Neural cell (in vitro differentiated cells): ENCODE results near the gene CLK3. TPM values are rescaled to one million over a fixed set of nuclear protein-coding genes. Genes with fewer than 3 reads are reported as not detected.

Source experiments
- H2AFZ ChIP-seq: fragments of 200-600, 300-800 bp; sonication (generic), shearing (Covaris generic); 2 replicates; pipeline ENCODE4 v1.6.0; 2014; ENCODE audit warnings: low read depth, mild to moderate bottlenecking, antibody characterized with exemption, low read length, moderate library complexity
- H3F3A ChIP-seq: fragments of 200-600 bp; shearing (Covaris generic); 2 replicates; pipeline ENCODE4 v1.6.1; 2016; ENCODE audit warnings: mild to moderate bottlenecking, moderate library complexity, mixed read lengths, antibody characterized with exemption, low read length; ENCODE audit not compliant: insufficient read depth, poor library complexity, severe bottlenecking
- H3K27ac ChIP-seq: fragments of 200-600, 300-800 bp; sonication (generic), shearing (Covaris generic); 2 replicates; pipeline ENCODE4 v1.5.1; 2014; ENCODE audit warnings: mild to moderate bottlenecking, low read length, moderate library complexity
- H3K27me3 ChIP-seq: fragments of 300-800, 200-600 bp; sonication (generic), shearing (Covaris generic); 2 replicates; pipeline ENCODE4 v1.6.0; 2014; ENCODE audit warnings: mild to moderate bottlenecking, low read depth, low read length, moderate library complexity; ENCODE audit not compliant: insufficient read depth
- H3K36me3 ChIP-seq: fragments of 300-800, 200-600 bp; sonication (generic), shearing (Covaris generic); 2 replicates; pipeline ENCODE4 v1.5.1; 2014; ENCODE audit warnings: mild to moderate bottlenecking, antibody characterized with exemption, low read length, moderate library complexity; ENCODE audit not compliant: insufficient read depth
- H3K4me2 ChIP-seq: fragments of 300-800, 200-600 bp; sonication (generic), shearing (Covaris generic); 2 replicates; pipeline ENCODE4 v1.6.0; 2014; ENCODE audit warnings: mild to moderate bottlenecking, low read length
- H3K4me3 ChIP-seq: fragments of 300-800, 200-600 bp; sonication (generic), shearing (Covaris generic); 2 replicates; pipeline ENCODE4 v1.5.1; 2014; ENCODE audit warnings: mild to moderate bottlenecking, low read length, moderate library complexity
- H3K79me2 ChIP-seq: fragments of 200-600 bp; shearing (Covaris generic); replicated peaks from 2 replicates; pipeline ENCODE4 v1.6.0; 2014; ENCODE audit warnings: mild to moderate bottlenecking, low read length, moderate library complexity; ENCODE audit not compliant: insufficient read depth
- H3K9ac ChIP-seq: fragments of 300-800, 200-600 bp; sonication (generic), shearing (Covaris generic); 2 replicates; pipeline ENCODE4 v1.6.1; 2016; ENCODE audit warnings: mild to moderate bottlenecking, low read length, mixed read lengths
- H3K9me2 ChIP-seq: fragments of 200-600 bp; shearing (Covaris generic); 2 replicates; pipeline ENCODE4 v1.6.1; 2016; ENCODE audit warnings: mild to moderate bottlenecking, low read length, mixed read lengths; ENCODE audit not compliant: insufficient read depth
- H3K9me3 ChIP-seq: fragments of 200-600, 300-800 bp; sonication (generic), shearing (Covaris generic); 2 replicates; pipeline ENCODE4 v1.6.1; 2016; ENCODE audit warnings: mild to moderate bottlenecking, mixed run types, low read length, moderate library complexity, mixed read lengths
- H4K20me1 ChIP-seq: fragments of 200-600 bp; shearing (Covaris generic); 2 replicates; pipeline ENCODE4 v1.6.1; 2016; ENCODE audit warnings: mild to moderate bottlenecking, mixed run types; ENCODE audit not compliant: insufficient read depth
- EP300 ChIP-seq: fragments of 450-650 bp; conservative IDR thresholded peaks from 2 replicates; pipeline ENCODE4 v1.6.1; 2014; ENCODE audit warnings: antibody characterized with exemption, mild to moderate bottlenecking, moderate library complexity; ENCODE audit not compliant: poor library complexity, severe bottlenecking
- EZH2 ChIP-seq: fragments of 200-600, 300-800 bp; shearing (Covaris generic), sonication (generic); IDR thresholded peaks from 2 replicates; pipeline ENCODE4 v1.6.1; 2014; ENCODE audit warnings: antibody characterized with exemption, low read length, borderline replicate concordance, mild to moderate bottlenecking; ENCODE audit not compliant: insufficient read depth, poor library complexity, severe bottlenecking
- MXI1 ChIP-seq: fragments of 450-650 bp; conservative IDR thresholded peaks from 2 replicates; pipeline ENCODE4 v1.6.1; 2014; ENCODE audit warnings: antibody characterized with exemption, mild to moderate bottlenecking; ENCODE audit not compliant: poor library complexity, severe bottlenecking
- POLR2AphosphoS5 ChIP-seq: IDR thresholded peaks from 2 replicates; pipeline ENCODE4 v1.6.1; 2012
- RAD21 ChIP-seq: fragments of 450-650 bp; conservative IDR thresholded peaks from 2 replicates; pipeline ENCODE4 v1.6.1; 2014; ENCODE audit warnings: antibody characterized with exemption, mild to moderate bottlenecking, moderate library complexity
- SMC3 ChIP-seq: fragments of 450-650 bp; conservative IDR thresholded peaks from 2 replicates; pipeline ENCODE4 v1.6.1; 2014; ENCODE audit warnings: antibody characterized with exemption, mild to moderate bottlenecking, moderate library complexity; ENCODE audit not compliant: poor library complexity
- TAF1 ChIP-seq: IDR thresholded peaks from 2 replicates; pipeline ENCODE4 v1.6.1; 2012; ENCODE audit warnings: low read depth
- polyA plus RNA-seq: library from polyadenylated mRNA; depleted of rRNA; stranded (reverse); fragments of >200 nt; gene quantifications from 2 replicates; pipeline ENCODE4 v1.2.3, GENCODE V29; 2014
- TF ChIP-seq, protein P1 (sequence below): fragments of 450-650 bp; IDR thresholded peaks from 2 replicates; pipeline ENCODE4 v1.5.1; 2014; ENCODE audit warnings: antibody characterized with exemption, mild to moderate bottlenecking, moderate library complexity; ENCODE audit not compliant: poor library complexity, severe bottlenecking
- TF ChIP-seq, protein P2 (sequence below): IDR thresholded peaks from 2 replicates; pipeline ENCODE4 v1.6.1; 2012; ENCODE audit warnings: borderline replicate concordance

CLK3 gene
- polyA plus RNA-seq, 1 donor from 2014 or later = 88.3 TPM

DNA sequence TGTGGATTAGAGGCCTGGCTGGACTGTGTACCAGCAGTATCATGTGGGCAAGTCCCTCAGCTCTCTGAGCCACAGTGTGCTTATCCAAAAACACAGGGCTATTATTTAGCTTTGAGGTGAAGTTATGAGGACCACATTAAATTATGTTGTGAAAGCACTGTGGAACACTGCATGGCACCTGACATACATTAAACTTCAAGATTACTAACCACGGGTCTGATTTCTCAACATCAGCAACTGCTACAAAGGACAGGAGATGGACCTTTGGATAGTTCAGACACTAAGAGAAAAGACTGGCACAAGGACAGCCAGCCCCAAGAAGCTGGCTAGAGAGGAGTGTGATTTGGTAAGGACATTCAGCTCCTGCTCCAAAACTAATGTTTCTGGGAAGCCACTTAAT is 21.3 kb downstream of the CLK3 start:
- no peaks in the 10 kb centered on the region for H3K9me3 ChIP-seq
- no peaks in the 10 kb centered on the region for H3K27me3 ChIP-seq
- H3F3A ChIP-seq = no peaks in the 10 kb centered on the region
- H4K20me1 ChIP-seq = no peaks in the 10 kb centered on the region
- H3K9me2 ChIP-seq = no peaks in the 10 kb centered on the region
- H3K4me2 ChIP-seq = no peak overlapping the region
- H3K9ac ChIP-seq = no peak overlapping the region
- TF ChIP-seq, protein P1, sequence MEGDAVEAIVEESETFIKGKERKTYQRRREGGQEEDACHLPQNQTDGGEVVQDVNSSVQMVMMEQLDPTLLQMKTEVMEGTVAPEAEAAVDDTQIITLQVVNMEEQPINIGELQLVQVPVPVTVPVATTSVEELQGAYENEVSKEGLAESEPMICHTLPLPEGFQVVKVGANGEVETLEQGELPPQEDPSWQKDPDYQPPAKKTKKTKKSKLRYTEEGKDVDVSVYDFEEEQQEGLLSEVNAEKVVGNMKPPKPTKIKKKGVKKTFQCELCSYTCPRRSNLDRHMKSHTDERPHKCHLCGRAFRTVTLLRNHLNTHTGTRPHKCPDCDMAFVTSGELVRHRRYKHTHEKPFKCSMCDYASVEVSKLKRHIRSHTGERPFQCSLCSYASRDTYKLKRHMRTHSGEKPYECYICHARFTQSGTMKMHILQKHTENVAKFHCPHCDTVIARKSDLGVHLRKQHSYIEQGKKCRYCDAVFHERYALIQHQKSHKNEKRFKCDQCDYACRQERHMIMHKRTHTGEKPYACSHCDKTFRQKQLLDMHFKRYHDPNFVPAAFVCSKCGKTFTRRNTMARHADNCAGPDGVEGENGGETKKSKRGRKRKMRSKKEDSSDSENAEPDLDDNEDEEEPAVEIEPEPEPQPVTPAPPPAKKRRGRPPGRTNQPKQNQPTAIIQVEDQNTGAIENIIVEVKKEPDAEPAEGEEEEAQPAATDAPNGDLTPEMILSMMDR = no peak
- TF ChIP-seq MXI1 = no peak
- no peak for TF ChIP-seq EP300
- TF ChIP-seq EZH2 = no peak
- no peaks in the 10 kb centered on the region for H3K79me2 ChIP-seq
- H2AFZ ChIP-seq = no peak overlapping the region
- H3K4me3 ChIP-seq = no peak overlapping the region
- H3K36me3 ChIP-seq = peaks cover 4% of the 10 kb centered on the region
- H3K27ac ChIP-seq = no peak overlapping the region

DNA sequence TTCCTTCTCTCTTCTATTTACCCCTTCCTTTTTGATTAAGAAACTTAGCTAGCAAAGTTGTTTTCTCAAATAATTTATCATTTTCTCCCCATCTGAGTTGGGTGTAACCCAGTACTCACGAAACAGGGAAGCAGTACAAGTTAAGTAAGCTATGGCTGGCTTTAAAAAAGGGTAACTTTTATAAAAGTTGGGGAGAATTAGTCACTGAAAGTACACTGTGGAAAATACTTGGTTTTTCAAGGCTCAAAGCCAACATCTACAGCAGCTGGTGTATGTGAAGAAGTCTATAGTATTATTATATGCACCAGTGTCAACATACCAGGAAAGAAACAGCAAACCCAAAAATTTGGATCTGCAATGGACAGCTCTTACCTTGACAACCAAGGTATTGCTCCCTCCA is 25.5 kb downstream of the CLK3 start:
- Histone ChIP-seq H3K4me2 (no peak overlapping the region), H3K79me2 (peaks cover 6% of the 10 kb centered on the region), H3K27ac (no peak overlapping the region), H3K27me3 (no peaks in the 10 kb centered on the region), H3K9ac (no peak overlapping the region), H3K9me3 (no peaks in the 10 kb centered on the region), H2AFZ (no peak overlapping the region), H3K9me2 (no peaks in the 10 kb centered on the region), H4K20me1 (no peaks in the 10 kb centered on the region), H3F3A (no peaks in the 10 kb centered on the region), H3K36me3 (peaks cover 4% of the 10 kb centered on the region), H3K4me3 (no peak overlapping the region)
- TF ChIP-seq EZH2 (no peak), EP300 (no peak), MXI1 (no peak), POLR2AphosphoS5 (no peak), RAD21 (no peak), SMC3 (no peak), TAF1 (no peak)
- TF ChIP-seq, protein P1 = no peak
- TF ChIP-seq, protein P2, sequence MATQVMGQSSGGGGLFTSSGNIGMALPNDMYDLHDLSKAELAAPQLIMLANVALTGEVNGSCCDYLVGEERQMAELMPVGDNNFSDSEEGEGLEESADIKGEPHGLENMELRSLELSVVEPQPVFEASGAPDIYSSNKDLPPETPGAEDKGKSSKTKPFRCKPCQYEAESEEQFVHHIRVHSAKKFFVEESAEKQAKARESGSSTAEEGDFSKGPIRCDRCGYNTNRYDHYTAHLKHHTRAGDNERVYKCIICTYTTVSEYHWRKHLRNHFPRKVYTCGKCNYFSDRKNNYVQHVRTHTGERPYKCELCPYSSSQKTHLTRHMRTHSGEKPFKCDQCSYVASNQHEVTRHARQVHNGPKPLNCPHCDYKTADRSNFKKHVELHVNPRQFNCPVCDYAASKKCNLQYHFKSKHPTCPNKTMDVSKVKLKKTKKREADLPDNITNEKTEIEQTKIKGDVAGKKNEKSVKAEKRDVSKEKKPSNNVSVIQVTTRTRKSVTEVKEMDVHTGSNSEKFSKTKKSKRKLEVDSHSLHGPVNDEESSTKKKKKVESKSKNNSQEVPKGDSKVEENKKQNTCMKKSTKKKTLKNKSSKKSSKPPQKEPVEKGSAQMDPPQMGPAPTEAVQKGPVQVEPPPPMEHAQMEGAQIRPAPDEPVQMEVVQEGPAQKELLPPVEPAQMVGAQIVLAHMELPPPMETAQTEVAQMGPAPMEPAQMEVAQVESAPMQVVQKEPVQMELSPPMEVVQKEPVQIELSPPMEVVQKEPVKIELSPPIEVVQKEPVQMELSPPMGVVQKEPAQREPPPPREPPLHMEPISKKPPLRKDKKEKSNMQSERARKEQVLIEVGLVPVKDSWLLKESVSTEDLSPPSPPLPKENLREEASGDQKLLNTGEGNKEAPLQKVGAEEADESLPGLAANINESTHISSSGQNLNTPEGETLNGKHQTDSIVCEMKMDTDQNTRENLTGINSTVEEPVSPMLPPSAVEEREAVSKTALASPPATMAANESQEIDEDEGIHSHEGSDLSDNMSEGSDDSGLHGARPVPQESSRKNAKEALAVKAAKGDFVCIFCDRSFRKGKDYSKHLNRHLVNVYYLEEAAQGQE = no peak
